T-helper 17 cell (primary cell): ENCODE results near the gene PER2. TPM values are rescaled to one million over a fixed set of nuclear protein-coding genes. Genes with fewer than 3 reads are reported as not detected.

Experiments
- ATAC-seq: fragments of 150-1000 bp; cut with Tn5 transposase; 2 replicates; pipeline ENCODE4 v1.10.0; 2021; ENCODE audit warnings: mild to moderate bottlenecking, moderate library complexity
- DNase-seq, 3 donors: peaks; one replicate each; pipeline versions ENCODE4 v3.0.0 to v3.0.0-alpha.2; 2020 to 2021
- H3K9me3 ChIP-seq: one replicate; pipeline ENCODE4 v1.7.0; 2013; ENCODE audit warnings: low read length, mild to moderate bottlenecking; ENCODE audit not compliant: control insufficient read depth, poor library complexity, severe bottlenecking
- H3K27ac Mint-ChIP-seq: one replicate; pipeline ENCODE4 v1.8.0; 2022; ENCODE audit warnings: mild to moderate bottlenecking, moderate library complexity, mixed read lengths
- H3K27me3 Mint-ChIP-seq: one replicate; pipeline ENCODE4 v1.8.0; 2022; ENCODE audit warnings: mixed read lengths
- H3K36me3 Mint-ChIP-seq: one replicate; pipeline ENCODE4 v1.8.0; 2022; ENCODE audit warnings: low read depth, mixed read lengths
- H3K4me1 Mint-ChIP-seq: one replicate; pipeline ENCODE4 v1.8.0; 2022; ENCODE audit warnings: mild to moderate bottlenecking, mixed read lengths
- H3K4me3 Mint-ChIP-seq: one replicate; pipeline ENCODE4 v1.8.0; 2022; ENCODE audit warnings: mild to moderate bottlenecking, moderate library complexity, mixed read lengths
- total RNA-seq, 4 donors: library from RNA in 2 of 4; stranded (reverse) in 2 of 4; gene quantifications; one replicate each; pipeline ENCODE4 v1.2.3 and lab custom pipeline; 2022 to 2026

PER2 gene
- total RNA-seq, 2 donors from 2014 or later, result 40.7 to 40.8 TPM

DNA sequence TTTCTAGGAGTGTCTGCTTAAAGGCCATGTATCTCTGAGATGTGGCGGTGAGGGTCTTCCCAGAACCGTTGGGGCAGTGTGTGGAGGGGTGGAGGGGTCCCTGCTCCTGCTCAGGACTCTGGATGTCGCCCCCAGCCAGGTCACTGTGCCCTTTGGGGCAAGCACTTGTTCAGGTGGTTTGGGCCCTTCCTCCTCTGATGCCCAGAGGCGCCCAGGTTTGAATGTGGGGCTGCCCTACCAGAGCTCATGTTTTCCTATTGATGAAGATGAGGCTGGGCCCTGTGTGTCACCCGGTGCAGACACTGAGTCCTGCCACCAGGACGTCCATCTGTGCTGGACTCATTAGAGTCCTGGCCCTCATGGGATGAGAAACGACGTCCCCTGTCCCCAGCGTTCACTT is 14.3 kb upstream of the PER2 start:
- no peak for DNase-seq
- no peaks in the 10 kb centered on the region for H3K36me3 Mint-ChIP-seq

DNA sequence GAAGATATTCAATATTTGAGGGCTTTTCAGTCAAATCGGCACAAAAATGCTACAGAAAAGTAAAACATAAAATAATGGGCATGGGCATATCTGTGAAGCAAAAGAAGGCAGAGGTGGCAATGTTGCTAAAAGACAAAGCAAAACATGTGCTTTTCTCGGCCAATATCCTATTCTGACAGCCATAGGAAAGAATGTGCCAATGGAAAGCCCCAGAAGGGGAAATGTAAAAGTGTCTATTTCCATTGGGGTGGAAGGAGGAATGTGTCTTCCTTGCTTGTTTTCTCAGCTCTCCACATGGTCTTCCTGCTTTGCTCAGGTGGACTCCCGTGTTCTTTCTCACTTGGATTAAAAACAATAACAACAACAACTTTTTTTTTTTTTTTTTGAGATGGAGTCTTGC is 13.7 kb upstream of the PER2 start:
- peaks cover 21% of the 10 kb centered on the region for H3K27me3 Mint-ChIP-seq
- no peak overlapping the region for H3K4me3 Mint-ChIP-seq
- no peaks in the 10 kb centered on the region for H3K36me3 Mint-ChIP-seq
- H3K27ac Mint-ChIP-seq, result no peak overlapping the region
- peaks cover 2% of the 10 kb centered on the region for H3K4me1 Mint-ChIP-seq
- DNase-seq (no peak), ATAC-seq (no peak)
- H3K9me3 ChIP-seq, result no peaks in the 10 kb centered on the region

More for the DNA sequence above, 14.3 kb upstream of the PER2 start:
- no peak for ATAC-seq
- Mint-ChIP-seq H3K4me3 (no peak overlapping the region), H3K4me1 (peaks cover 2% of the 10 kb centered on the region), H3K27ac (no peak overlapping the region), H3K27me3 (peaks cover 18% of the 10 kb centered on the region)
- no peaks in the 10 kb centered on the region for H3K9me3 ChIP-seq

DNA sequence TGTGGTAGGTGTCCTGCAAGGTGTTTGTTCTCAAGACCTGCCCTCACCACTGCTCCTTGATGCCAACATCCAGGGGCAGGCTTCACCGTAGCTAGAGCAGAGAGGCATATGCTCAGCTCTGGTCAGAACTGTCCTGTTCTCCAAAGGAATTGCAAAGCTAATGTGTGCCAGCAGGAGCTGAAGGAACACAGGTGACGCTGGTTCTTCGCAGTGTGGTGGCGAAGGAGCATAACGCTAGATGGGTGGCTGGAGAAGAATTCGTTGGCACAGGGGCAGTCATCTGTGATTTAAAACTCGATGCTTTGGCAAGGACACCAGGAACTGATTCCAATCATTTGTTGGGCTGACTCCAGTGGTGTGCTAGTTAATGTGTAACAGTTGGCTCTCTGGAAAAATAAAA is 11.4 kb upstream of the PER2 start:
- H3K9me3 ChIP-seq, result no peaks in the 10 kb centered on the region
- Mint-ChIP-seq H3K27ac (no peak overlapping the region), H3K36me3 (peaks cover 2% of the 10 kb centered on the region), H3K27me3 (peaks cover 28% of the 10 kb centered on the region), H3K4me3 (no peak overlapping the region), H3K4me1 (peaks cover 4% of the 10 kb centered on the region)
- DNase-seq, result no peak
- no peak for ATAC-seq

DNA sequence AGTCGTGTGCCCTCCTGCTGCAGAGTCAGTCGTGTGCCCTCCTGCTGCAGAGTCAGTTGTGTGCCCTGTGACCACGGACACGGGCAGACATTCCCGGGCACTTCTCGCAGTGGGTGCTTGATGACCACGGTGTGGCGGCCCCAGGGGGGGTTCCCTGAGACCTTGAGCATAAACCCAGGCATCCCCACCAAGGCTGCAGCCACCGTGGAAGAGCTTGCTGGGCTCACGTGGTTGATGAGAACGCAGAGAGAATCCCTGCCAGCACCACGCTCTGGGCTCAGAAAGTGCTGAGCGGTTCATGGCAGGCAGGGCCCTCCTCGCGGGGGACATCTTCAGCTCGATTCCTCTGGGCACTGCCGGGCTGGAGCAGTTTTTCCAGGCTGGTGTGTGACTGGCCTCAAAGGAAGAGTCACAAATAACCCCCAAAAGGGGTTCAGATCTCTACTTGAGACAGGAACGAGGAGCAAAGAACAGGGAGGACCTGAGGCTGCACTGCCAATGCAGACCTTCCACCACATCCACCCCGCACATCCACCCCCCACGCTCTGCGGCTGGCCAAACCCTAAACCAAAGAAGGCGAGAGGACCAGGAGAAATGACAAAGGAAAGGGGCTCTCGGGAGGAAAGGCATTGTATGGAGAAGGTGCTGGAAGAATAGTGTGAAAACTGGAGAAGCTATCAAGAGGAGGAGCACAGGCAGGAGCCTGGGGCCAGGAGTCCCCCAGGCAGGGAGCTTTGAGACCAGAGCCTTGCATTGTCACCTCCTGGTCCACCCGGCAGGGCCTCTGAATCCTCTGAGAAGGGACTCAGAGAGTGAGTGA is 8.4 kb upstream of the PER2 start:
- H3K27me3 Mint-ChIP-seq, result peaks cover 26% of the 10 kb centered on the region
- no peak overlapping the region for H3K4me3 Mint-ChIP-seq
- no peak for DNase-seq
- ATAC-seq, result no peak
- no peak overlapping the region for H3K27ac Mint-ChIP-seq
- no peaks in the 10 kb centered on the region for H3K9me3 ChIP-seq
- peaks cover 2% of the 10 kb centered on the region for H3K36me3 Mint-ChIP-seq
- H3K4me1 Mint-ChIP-seq, result peaks cover 2% of the 10 kb centered on the region

DNA sequence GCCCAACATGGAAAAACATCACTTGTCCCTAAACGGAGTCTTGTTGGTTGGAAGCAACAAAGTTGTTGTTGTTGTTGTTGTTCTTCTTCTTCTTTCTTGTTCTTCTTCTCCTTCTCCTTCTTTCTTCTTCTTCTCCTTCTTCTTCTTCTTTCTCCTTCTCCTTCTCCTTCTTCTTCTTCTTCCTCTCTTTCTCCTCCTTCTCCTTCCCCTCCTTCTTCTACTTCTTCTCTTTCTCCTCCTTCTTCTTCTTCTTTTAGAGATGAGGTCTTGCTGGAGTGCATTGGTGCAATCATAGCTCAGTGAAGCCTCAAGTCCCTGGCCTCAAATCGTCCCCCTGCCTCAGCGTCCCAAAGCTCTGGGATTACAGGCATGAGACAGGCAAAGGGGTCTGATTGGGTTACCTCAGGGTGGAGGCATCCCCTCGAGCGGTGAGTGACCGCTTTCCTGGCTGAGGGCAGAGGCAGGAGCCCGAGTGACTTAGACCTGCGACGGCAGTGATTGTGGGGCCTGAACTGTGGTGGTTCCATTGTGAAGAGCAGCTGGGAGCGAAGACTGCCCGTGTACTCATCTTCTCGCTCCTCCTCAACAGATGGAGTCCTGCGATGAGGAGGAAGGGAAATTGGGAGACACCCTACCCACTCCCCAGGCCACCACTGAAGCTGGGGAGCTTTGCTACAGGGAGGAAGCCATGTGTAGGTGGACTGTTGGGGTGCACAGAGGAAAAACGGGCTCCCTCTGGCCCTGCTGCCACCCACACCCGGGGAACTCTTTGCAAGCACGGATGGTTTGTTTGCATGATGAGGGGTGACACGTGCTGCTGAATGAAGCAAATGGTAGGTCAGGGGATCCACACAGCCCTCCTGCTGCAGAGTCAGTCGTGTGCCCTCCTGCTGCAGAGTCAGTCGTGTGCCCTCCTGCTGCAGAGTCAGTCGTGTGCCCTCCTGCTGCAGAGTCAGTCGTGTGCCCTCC is 7.0 kb upstream of the PER2 start:
- no peak for DNase-seq
- no peak overlapping the region for H3K4me3 Mint-ChIP-seq
- peaks cover 2% of the 10 kb centered on the region for H3K4me1 Mint-ChIP-seq
- H3K27me3 Mint-ChIP-seq, result peaks cover 24% of the 10 kb centered on the region
- H3K36me3 Mint-ChIP-seq, result peaks cover 2% of the 10 kb centered on the region
- no peak for ATAC-seq
- no peak overlapping the region for H3K27ac Mint-ChIP-seq
- no peaks in the 10 kb centered on the region for H3K9me3 ChIP-seq

DNA sequence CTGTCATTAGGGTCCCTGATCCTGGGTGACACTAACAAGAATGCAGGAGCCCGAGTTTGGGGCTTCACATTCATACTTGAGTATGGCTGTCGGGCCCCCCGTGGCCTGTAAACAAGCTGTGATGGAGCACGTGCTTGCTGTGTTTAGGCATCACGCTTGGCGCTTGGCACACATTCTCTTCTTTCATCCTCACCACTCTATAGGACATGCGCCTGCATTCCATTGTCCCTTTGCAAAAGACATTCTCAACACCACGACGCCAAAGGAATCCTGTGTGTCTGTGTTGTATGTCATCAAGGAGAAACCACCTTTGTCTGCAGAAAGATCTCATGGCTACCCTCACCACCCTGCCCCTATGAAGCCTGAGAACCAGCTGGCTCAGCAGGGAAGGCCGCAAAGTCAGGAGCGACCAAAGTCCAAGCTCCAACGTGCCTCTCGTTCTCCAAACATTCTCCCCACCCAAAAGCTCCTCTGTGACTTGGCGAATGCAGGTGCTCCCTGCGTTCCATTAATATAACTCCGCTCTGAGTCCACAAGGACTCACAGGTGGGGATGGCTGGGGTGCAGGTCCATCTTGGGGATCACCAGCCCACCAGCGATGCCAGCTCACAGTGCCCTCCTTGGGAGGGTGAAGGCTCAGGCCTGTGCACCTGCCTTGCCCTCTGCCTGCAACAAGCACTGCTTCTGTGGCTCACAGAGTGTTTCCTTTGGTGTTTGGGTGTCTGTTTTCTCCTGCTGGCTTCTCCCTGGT is 6.2 kb upstream of the PER2 start:
- H3K36me3 Mint-ChIP-seq, result peaks cover 2% of the 10 kb centered on the region
- no peak overlapping the region for H3K27ac Mint-ChIP-seq
- no peak overlapping the region for H3K4me3 Mint-ChIP-seq
- H3K4me1 Mint-ChIP-seq, result peaks cover 7% of the 10 kb centered on the region
- ATAC-seq (no peak), DNase-seq (no peak)
- H3K9me3 ChIP-seq, result no peaks in the 10 kb centered on the region
- peaks cover 22% of the 10 kb centered on the region for H3K27me3 Mint-ChIP-seq

DNA sequence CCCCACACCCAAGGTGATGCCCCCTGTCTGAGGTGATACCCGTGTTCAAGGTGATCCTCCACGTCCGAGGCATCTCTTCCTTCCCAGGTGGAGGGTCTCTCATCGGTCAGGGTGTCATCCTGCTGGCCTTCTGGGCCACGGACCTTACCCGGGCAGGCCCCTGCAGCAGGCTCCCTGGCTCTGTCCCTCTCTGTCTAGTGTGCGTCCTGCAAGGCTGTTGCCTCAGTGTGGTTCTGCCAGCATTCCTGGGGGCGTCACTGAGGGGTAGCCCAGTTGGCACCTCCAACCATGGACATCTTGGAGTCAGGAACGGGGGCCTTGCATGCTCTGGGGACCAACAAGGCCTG is 5.6 kb upstream of the PER2 start:
- Mint-ChIP-seq H3K4me3 (no peak overlapping the region), H3K4me1 (peaks cover 12% of the 10 kb centered on the region), H3K27ac (no peak overlapping the region), H3K36me3 (peaks cover 2% of the 10 kb centered on the region), H3K27me3 (peaks cover 22% of the 10 kb centered on the region)
- no peak for DNase-seq
- ATAC-seq, result no peak
- no peaks in the 10 kb centered on the region for H3K9me3 ChIP-seq

DNA sequence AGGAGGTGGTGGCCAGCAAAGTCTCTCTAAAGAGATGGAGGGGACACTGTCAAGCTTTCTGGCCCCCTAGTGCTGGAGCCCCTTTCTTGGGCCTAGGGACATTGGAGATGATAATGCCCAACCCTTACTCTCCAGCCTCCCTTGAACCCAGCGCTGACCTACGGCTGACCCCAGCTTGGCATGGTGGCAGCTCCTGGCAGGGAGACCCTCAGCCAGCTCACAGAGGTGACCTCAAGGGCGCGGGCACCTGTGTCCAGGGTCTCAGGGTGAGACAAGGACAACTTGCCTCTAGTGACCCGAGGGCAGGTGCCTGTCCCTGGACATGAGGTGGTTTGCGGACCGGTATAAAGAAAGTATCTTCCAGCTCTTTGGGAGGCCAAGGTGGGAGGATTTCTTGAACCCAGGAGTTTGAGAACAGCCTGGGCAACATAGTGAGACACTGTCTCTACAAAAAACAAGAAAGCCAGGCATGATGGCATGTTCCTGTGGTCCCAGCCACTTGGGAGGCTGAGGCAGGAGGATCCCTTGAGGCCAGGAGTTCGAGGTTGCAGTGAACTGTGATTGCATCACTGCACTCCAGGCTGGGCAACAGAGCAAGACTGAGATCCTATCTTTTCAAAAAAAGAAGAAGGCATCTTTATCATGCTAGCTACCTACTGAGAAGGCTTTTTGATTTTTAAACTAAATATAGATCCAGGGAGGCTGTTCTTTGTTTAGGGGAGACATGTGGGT is 3.3 kb upstream of the PER2 start:
- peaks cover 15% of the 10 kb centered on the region for H3K27me3 Mint-ChIP-seq
- H3K36me3 Mint-ChIP-seq, result peaks cover 5% of the 10 kb centered on the region
- peaks cover 26% of the 10 kb centered on the region for H3K4me1 Mint-ChIP-seq
- H3K27ac Mint-ChIP-seq, result no peak overlapping the region
- no peak for DNase-seq
- no peak overlapping the region for H3K4me3 Mint-ChIP-seq
- H3K9me3 ChIP-seq, result no peaks in the 10 kb centered on the region
- no peak for ATAC-seq

DNA sequence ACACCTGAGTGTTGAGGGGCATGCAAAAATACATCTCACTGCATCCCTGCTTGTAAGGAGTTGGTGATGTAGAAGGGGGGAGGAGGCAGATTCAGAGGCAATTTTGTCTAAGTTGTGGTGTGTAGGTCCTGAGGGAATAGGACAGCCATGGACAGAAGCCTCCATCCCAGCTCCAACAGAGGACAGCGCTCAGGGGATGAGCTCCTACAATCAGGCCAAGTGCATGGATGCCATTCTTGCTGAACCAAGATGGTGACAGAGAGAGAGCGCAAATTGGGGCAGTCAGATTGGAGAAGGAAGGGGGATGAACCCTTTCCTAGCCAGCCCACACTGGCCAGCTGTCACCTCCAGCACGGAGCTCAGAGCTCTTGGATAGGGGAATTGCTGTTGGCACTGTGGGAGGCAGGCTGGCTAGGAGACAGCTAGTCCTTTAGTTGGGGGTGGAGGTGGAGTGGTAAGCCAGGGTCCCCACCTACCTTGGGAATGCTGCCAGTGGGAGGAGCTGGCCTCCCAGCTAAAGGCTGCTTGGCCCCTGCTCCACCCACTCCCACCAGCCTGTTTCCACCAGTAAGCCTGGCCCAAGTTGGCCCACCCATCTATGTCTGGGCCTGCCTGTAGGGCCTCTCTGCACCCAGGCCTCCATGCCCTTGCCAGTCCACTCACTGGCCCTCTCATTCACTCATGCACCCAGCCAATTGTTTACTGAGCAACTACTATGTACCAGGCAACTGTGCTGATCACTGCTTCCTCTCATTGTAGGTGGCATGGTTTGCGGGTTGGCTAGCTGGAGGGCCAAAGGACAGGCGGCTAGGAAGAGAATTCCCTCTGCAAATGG is 2.5 kb upstream of the PER2 start:
- no peak for ATAC-seq
- no peak for DNase-seq
- H3K27ac Mint-ChIP-seq, result no peak overlapping the region
- H3K4me1 Mint-ChIP-seq, result peaks cover 28% of the 10 kb centered on the region
- peaks cover 15% of the 10 kb centered on the region for H3K27me3 Mint-ChIP-seq
- H3K36me3 Mint-ChIP-seq, result peaks cover 5% of the 10 kb centered on the region
- H3K4me3 Mint-ChIP-seq, result peak overlapping the region; percentile 97
- no peaks in the 10 kb centered on the region for H3K9me3 ChIP-seq

DNA sequence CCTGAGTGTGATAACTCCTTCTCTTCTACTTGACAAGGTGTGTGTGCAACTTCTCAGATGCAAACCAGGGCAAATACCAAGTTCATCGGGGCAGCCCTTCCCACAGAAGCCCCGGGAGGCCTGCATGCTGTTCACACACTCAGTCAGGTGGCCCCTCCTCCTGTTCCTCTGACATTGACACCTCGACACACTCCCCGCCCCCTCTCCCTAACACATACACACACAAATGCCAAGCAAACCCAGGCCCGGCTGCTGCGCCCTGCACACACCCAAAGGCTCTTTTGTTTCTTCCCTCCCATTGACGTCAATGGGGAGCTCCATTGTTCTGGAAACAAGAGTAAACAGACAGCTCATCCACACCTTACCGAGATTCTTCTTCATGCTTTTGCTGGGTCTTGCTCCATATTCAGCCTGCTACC is 1.7 kb upstream of the PER2 start:
- Mint-ChIP-seq H3K27me3 (peaks cover 10% of the 10 kb centered on the region), H3K4me3 (peak overlapping the region; percentile 97), H3K4me1 (peaks cover 29% of the 10 kb centered on the region), H3K36me3 (peaks cover 3% of the 10 kb centered on the region), H3K27ac (peak overlapping the region; percentile 95)
- DNase-seq (no peak), ATAC-seq (no peak)
- H3K9me3 ChIP-seq, result no peaks in the 10 kb centered on the region

DNA sequence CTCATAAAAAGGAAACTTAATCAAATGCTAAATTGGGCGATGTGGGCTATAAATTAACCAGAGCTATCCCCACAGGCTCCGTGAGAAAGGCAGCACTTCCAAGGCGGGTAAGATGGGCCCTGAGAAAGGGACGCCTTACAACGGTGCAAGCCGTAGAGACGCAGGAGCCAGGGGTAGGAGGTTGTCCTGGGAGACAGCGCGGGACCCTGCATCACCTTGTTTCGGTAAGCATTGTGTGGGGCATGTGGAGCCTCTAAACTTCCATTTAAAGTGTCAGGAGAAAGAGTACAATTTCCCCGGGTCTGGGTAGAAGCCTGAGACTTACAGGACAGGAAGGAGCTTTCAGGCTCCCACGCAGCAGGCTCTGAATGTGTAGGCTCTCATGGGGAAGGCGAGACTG is 1.2 kb upstream of the PER2 start:
- ATAC-seq (no peak), DNase-seq (no peak)
- no peaks in the 10 kb centered on the region for H3K9me3 ChIP-seq
- Mint-ChIP-seq H3K4me3 (peak overlapping the region; percentile 97), H3K36me3 (peaks cover 2% of the 10 kb centered on the region), H3K4me1 (peaks cover 29% of the 10 kb centered on the region), H3K27ac (peak overlapping the region; percentile 95), H3K27me3 (peaks cover 5% of the 10 kb centered on the region)
